Stimulated activated CD4-positive, alpha-beta T cell treated with anti-CD3 and anti-CD28 coated beads, Interleukin-15, amount 100 ng/mL, for 1 hour (primary cell): ENCODE data around the gene EXOSC1.
"Not testable (repeated sequence)": the region's sequence is repeated elsewhere in the genome, so short reads cannot be mapped to it uniquely, and the experiment has no call there.

ENCODE experiments used
- DNase-seq, 2 donors: peaks; one replicate each; pipeline ENCODE4 v3.0.0-alpha.2; 2020; ENCODE audit warnings: low read depth in 1 of 2, low spot score in 1 of 2

Gene EXOSC1

GRCh38 chr10:97411406-97411805, 34.4 kb downstream of the EXOSC1 start:
- DNase-seq: no peak

- no peak for DNase-seq
Observed at GRCh38 chr10:97408496-97408992, 37.3 kb downstream of the EXOSC1 start.

GRCh38 chr10:97407952-97408248, 37.9 kb downstream of the EXOSC1 start:
- DNase-seq: no peak

GRCh38 chr10:97407211-97407951, 38.4 kb downstream of the EXOSC1 start:
- DNase-seq: peak in 1 of 2 donors; percentile 28

- DNase-seq: not testable (repeated sequence)
Observed at GRCh38 chr10:97406483-97406882, 39.3 kb downstream of the EXOSC1 start.

- no peak for DNase-seq
Observed at GRCh38 chr10:97406064-97406463, 39.7 kb downstream of the EXOSC1 start.

- no peak for DNase-seq
Observed at GRCh38 chr10:97404044-97404443, 41.8 kb downstream of the EXOSC1 start.

GRCh38 chr10:97401455-97401919, 44.3 kb downstream of the EXOSC1 start:
- DNase-seq: no peak

GRCh38 chr10:97400665-97401454, 44.9 kb downstream of the EXOSC1 start, which contains the start of gene RRP12:
Gene RRP12, minus strand, starts transcription at chr10:97401340. Its CDS starts 109 bp downstream, at chr10:97401231.
- DNase-seq: peak in 1 of 2 donors; percentile 53

GRCh38 chr10:97399843-97400545, 45.8 kb downstream of the EXOSC1 start:
- no peak for DNase-seq

- no peak for DNase-seq
Observed at GRCh38 chr10:97396056-97396455, 49.8 kb downstream of the EXOSC1 start.

- no peak for DNase-seq
Observed at GRCh38 chr10:97393034-97393573, 52.7 kb downstream of the EXOSC1 start.

GRCh38 chr10:97390091-97390490, 55.7 kb downstream of the EXOSC1 start:
- DNase-seq: no peak

- no peak for DNase-seq
Observed at GRCh38 chr10:97388152-97388551, 57.7 kb downstream of the EXOSC1 start.
